ENCODE results near the gene SMARCC2.

The SMARCC2 gene

DNA sequence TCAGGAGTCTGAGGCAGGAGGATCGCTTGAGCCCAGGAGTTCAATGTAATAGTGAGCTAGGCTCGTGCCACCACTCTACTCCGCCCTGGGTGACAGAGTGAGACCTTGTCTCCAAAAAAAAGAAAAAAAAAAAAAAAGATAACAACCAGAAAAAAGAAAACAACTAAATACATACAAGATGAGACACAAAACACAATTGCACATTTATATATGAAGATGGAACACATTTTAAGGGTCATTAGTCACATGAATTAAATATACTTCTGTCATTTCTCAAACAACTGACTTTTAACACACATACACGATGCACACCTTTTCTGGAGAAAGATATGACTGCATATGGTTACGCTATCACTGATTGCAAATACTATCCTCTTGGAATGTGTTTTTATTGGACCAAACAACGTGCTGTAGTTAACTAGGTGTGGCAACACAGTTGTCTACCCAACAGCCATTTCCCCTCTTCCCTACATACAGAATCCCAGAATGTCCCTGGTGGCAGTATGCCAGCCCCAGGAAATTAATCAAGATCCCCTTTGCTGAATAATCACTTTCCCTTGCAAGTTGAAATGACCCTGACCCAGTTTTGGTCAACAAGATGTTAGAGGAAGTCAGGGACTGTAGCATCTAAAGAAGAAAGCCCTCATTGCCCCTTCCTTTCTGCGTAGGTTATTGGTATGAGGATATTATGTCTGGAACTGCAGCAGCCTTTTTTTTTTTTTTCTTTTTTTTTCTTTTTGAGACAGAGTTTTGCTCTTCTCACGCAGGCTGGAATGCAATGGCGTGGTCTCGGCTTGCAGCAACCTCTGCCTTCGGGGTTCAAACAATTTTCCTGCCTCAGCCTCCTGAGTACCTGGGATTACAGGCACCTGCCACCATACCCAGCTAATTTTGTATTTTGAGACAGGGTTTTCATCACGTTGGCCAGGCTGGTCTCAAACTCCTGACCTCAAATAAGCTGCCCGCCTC, 42.5 kb downstream of the SMARCC2 start:
- no peak for DNase-seq

DNA sequence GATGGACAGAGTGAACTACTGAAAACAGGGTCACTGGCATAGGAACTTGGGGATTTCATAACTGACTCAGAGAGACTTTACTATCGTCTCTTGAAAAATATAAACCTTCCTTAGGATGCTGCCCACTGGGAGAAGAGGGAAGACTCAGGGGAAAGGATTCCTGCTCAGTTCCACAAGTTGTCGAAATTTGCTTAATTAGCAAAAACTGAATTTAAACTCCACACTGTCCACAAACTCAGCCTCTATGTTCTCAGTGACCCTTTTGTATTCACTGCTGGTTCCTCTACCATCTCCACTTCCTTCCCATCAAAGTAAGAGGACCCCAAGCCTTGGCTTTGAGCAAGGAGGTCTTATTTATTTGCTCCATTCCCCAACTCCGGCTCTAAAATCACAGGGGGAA, 44.1 kb downstream of the SMARCC2 start:
- DNase-seq: no peak

DNA sequence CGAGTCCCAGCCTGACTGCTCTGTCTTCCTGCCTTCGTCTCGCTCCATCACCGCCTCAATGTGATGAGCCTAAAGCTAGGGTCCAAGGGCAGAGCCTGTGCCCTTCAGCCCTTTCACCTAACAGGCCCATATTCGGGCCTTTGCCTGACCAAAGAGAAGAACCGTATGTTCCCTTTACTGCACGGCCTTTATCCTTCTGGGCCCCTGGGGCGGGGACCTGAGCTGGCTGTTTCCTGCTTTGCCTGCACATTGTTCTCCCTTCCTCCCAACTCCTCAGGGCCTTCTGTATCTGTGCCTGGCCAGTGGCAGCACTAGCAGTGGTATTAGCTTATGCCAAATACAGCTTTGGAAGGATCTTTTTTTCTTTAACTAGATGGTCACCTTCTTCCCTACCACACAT, 45.4 kb downstream of the SMARCC2 start:
- DNase-seq: no peak

DNA sequence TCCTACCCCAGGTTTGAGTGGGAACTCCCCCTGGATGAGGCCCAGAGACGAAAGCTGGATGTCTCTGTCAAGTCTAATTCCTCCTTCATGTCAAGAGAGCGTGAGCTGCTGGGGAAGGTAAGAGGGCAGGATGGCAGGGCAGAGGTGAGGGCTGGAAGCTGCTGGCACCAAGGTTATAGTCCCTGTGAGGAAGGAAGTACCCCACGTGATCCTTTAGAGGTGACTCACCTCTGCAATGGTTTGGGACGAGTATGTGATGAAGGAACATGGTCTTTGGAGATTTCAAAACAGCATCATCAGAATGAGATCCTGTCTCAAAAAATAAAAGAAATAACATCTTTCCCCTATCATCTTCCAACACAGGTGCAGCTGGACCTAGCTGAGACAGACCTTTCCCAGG, 46.1 kb downstream of the SMARCC2 start:
- DNase-seq: no peak

DNA sequence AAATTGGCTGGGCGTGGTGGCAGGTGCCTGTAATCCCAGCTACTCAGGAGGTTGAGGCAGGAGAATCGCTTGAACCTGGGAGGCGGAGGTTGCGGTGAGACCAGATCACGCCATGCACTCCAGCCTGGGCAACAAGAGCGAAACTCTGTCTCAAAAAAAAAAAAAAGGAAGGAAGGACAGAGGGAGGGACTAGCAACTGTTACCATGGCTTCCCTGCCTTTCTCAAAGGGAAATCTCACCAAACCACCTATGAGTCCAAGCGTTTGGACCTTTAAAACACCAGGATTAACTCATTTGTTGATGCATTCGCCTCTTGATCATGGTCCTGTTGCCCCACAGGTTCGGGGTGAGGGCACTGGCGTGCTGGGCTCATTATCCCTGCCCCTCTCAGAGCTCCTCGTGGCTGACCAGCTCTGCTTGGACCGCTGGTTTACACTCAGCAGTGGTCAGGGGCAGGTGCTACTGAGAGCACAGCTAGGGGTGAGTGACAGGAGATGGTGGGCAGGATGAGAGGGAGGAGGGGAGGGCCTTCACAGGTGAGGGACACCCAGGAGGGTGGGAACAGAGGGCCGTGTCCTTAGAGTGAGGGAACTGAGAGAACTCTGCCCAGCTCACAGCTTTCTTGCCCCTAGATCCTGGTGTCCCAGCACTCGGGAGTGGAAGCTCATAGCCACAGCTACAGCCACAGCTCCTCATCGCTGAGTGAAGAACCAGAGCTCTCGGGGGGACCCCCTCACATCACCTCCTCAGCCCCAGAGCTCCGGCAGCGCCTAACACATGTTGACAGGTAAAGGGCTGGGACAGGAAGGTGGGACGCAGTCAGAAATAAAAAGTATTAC, 47.1 kb downstream of the SMARCC2 start:
- DNase-seq: no peak

DNA sequence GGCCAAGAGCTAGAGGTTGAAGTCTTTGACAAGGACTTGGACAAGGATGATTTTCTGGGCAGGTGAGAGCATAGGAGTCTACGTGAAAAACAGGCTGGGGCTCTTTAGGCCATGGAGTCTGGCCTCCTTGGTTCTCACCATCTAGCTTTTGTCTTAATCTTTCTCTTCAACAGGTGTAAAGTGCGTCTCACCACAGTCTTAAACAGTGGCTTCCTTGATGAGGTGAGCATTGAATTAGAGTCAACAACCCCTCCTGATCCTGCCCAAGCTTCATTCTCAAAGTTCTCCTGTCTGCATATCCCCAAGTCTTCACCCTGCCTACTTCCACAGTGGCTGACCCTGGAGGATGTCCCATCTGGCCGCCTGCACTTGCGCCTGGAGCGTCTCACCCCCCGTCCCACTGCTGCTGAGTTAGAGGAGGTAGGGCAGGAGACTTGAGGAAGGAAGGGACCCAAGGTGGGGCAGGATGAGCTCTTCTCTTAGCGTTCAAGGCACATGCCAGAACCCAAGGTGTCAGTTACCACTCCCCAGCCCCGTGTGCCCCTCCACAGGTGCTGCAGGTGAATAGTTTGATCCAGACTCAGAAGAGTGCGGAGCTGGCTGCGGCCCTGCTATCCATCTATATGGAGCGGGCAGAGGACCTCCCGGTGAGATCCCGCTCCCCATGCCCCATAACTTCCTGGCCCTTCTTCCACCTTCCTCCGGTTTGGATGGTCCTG, 51.3 kb downstream of the SMARCC2 start:
- no peak for DNase-seq

DNA sequence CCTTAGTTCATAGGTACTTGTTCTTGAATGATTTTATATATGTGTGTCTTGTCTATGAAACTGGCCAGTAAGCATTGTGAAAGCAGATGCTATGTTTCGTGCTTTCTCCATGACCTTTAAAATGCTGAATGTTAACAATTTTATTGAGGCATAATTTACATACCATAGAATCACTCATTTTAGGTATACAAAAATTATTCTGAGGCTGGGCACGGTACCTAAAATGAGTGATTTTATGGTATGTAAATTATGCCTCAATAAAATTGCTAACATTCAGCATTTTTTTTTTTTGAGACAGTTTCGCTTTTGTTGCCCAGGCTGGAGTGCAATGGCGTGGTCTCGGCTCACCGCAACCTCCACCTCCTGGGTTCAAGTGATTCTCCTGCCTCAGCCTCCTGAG, 54.4 kb downstream of the SMARCC2 start:
- no peak for DNase-seq

DNA sequence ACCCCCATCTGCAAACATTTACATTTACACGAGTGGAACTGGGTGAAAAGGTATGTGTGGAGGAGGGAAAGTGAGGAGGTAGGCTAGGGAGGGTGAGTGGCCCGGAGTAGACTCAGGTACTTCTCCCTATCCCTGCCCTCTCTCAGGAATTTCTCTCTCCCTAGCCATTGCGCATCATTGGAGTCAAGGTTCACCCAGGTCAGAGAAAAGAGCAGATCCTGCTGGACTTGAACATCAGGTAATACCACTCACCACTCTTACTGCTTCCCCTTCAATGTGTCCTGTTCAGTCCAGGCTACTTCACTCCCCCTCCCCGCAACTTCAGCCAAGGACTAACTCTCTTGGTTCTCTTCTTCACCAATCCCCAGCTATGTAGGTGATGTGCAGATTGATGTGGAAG, 58.4 kb downstream of the SMARCC2 start:
- no peak for DNase-seq

DNA sequence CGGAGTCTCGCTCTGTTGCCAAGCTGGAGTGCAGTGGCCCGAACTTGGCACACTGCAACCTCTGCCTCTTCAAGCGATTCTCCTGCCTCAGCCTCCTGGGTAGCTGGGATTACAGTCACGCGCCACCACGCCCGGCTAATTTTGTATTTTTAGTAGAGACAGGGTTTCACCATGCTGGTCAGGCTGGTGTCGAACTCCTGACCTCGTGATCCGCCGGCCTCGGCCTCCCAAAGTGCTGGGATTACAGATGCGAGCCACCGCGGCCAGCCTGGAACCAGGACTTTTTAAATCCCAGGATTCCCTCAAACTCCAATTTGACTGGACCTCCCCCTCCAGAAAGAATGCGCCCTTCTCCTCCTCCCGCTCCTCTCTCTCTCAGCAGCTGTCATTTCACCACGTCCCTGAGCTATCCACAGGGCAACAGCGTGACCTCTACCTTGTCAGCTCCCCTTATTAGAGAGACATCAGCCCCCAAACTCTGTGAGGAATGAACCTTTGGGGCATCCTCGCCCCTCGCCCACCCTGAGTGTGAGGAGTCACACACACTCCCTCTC, 59.3 kb downstream of the SMARCC2 start:
- DNase-seq: no peak

DNA sequence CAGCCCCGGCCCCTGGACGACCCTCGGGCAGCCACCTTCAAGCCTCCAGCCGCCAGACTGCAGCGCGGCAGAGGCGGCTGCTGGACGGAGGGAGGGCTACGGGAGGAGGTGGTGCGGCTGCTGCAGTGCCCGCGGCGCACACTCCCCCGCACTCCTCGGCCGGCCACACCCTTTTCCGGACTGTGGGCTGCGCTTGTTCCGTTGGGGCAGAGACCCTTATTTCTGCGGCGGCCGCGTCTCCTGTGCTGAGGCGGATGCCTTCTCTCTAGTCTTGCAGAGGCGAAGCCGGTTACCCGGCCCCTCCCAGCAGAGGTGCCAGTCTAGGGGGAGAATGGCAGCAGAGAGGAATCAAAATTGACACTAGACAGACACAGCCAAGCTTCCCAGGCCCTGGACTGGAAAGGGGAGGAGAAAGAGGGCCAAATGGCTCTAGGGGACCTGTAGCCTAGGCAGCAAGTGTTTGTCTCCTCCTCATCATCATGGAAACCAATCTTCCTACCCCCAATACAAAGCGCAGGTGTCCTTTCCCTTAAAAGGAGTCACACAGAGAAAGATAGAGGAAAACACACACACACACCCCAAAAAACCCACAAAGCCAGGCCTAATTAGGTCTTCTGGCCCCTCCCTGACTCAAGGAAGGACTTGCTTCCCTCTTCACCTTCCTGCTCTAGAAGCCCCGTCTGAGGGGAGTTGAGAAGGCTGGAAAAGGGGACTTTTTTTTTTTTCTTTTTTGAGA, 59.9 kb downstream of the SMARCC2 start:
- DNase-seq: no peak

DNA sequence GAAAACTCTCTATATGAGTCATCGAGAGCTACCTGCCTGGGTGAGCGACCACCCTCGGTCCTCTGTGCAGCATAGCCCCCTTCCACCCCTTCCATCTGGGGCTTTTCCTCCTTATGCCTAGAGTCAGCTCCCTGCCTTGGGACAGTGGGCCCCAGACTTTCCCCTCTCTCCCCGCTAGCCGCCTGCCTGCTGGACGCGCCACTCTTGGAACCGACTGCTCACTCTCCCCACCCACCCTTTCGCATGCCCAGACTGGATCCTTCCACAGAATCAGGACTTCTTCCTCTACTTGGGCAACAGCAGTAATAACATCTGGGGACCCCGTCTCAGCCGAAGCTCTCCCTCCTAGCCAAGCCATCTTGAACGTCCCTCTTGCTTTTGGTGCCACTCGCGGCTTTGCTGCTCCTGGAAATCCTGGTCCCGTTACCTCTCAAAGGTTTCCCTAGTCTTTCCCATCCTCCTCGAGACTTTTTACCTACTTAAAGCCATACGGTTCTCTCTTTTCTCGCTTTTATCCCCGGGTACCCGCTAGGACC, 60.5 kb downstream of the SMARCC2 start:
- DNase-seq: no peak

DNA sequence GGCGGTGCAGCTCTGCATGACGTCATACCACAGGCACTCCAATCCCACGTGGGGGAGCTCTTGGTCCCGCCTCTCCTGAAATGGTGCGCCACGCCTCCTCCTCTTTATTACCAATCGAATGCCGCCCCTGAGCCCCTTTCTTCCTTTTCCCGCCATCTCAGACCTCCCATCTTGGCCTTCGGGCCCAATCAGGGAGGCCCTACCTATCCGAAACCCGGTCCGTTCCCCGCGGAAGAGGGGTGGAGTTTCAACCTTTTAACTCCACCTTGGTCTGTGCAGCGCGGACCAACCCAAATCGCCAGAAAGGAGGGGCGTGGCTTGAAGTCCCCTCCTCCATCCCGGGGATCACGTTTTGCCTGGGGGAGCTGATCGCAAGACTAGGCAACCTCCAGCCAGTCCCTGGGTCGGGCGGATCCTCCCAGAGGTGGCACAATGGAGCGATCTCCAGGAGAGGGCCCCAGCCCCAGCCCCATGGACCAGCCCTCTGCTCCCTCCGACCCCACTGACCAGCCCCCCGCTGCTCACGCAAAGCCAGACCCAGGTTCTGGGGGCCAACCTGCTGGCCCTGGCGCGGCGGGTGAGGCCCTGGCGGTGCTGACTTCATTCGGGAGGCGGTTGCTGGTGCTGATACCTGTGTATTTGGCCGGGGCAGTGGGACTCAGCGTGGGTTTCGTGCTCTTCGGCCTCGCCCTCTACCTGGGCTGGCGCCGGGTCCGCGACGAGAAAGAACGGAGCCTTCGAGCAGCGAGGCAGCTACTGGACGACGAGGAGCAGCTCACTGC, 61.2 kb downstream of the SMARCC2 start, which contains the start of gene ESYT1:
TSS of gene ESYT1 (plus strand) at position 380 of the 782 bp plus-strand sequence. CDS start at position 433, 53 bp downstream.
- DNase-seq: peak; percentile 99

DNA sequence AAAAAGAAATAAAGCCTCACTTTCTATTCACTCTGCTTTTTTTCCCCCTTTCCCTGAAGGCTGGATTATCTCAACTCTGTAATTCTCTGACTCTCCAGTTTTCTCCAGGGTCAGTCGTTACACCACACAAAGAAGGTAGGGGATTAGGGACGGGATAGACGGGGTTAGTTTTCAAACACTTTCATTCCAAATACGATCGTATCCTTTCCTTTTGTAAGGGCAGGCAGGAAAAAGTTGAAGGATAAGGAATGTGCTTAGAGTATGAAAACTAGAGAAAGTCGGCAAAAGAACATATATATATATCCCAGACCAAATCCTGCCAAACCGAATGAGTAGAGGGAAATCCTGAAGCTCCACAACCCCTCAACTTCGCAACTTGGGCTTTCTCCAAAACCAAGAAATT, 61.8 kb downstream of the SMARCC2 start:
- no peak for DNase-seq

DNA sequence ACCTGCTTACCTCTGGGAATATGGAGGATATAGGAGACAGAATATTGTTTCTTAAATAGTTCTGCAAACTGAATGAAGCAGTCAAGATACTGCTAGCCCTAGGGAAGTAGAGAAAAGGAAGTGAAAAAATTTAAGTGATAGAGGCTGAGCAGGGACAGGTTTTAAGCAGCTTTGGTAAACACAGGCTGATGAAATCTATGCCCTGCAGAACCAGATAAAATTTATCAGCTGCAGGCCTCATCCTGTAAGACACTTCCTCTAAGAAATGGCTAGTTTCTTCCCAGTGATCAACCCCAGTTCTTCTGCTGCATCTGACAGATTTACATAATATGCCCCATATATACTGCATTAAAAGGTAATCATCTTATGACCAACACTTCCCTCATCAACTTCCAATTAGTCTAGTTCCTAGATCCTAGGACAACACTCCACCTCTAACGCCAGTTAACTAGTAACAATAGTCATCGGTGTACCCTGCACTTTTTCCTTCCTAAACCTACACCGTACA, 62.5 kb downstream of the SMARCC2 start:
- DNase-seq: no peak

DNA sequence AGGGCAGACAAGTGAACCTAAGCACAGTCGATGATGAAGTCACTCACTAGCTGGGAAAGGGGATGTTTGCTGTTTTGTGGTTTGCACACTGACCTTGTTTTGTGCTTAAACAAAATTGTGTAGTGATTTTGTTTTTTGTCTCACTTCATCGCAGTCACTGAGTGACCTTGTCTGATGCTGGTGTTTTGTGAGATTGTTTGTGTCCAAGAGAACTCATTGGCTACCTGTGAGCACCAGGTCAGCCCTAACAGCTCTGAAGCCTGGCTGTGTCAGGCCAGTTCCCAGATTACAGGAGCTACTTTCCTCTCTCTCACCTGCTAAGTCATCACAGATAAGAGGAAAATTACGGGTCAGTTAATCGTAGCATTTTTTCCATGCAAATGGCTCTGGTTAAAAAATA, 65.2 kb downstream of the SMARCC2 start:
- DNase-seq: no peak

DNA sequence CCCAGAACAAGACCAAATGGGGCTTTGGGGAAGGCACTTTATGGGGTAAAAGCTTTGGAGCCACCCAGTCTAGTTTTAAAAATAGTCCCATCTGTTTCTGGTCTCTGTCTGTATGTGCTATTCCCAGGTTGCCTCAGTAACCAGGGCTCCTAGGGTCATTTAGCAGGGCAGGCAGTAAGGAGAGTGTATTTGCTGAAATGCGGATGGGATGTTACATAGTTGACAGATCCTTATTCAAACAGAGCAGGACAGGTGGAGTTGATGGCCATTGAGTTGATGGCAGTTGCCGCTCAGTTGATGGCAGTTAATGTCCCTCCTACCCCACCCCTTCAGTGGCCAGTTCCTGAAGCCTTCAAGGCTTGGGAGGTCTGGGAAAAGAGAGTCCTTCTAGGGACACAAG, 66.6 kb downstream of the SMARCC2 start:
- DNase-seq: no peak

DNA sequence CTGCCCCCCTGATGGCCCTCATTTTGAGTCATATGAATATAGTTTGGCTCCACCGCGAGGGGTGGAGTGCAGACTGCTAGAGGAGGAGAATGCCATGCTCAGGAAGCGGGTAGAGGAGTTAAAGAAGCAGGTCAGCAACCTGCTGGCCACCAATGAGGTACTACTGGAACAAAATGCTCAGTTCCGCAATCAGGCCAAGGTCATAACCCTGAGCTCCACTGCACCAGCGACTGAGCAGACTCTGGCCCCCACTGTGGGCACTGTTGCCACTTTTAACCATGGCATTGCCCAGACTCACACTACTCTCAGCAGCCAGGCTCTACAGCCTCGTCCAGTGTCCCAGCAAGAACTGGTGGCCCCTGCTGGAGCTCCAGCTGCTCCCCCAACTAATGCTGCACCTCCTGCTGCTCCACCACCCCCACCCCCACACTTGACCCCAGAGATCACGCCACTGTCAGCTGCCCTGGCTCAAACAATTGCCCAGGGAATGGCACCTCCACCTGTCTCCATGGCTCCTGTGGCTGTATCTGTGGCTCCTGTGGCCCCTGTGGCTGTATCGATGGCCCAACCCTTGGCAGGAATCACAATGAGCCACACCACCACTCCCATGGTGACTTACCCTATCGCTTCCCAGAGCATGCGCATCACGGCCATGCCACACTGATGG, 67.9 kb downstream of the SMARCC2 start:
- DNase-seq: no peak

DNA sequence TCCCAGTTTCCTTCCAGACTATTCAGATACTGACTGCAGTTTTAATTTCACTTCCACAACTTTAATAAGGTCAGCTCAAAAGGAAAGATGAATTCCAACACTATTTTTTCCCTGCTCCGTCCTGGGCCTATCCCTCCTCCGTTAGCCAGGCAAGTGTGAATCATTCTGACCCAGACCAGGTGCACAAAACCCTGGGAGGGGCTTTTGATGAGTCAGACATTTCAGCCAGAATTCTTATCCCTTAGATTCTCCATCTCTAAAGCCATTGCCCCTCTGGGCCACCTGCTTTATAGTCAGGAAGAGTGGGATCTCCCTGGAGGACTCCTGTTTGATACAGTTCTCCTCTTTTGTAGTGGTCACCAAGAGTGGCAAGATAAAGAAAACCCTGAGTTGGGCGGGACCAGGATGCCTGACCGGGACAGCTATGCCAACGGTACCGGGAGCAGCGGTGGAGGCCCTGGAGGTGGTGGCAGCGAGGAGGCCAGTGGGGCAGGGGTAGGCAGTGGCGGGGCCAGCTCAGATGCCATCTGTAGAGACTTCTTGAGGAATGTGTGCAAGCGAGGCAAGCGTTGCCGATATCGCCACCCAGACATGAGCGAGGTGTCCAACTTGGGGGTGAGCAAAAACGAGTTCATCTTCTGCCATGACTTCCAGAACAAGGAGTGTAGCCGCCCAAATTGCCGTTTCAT, 69.0 kb downstream of the SMARCC2 start:
- DNase-seq: no peak

DNA sequence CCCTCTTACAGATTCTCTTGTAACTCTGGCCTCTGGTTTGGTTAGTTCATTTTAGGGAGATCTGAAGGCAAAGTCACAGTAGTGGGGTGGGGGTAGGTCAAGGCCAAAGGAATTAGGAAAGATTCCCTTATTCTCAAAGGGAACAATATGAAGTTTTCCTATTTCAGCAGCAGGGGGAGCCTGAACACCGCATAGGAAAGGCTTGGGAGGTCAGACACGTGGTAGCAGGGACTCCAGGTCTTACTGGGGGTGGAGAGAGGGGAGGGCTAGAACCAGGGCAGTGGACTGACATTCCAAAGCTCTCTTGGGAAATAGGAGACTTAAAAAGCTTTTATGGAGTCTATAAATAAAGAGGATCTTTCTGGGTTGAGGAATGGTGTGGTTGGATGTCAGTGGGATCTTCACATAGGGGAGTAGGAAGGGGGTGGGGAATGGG, 69.9 kb downstream of the SMARCC2 start:
- peak; percentile 69 for DNase-seq
